HepG2 (cell line): ENCODE measurements around the gene CDK14. TPM values are rescaled to one million over a fixed set of nuclear protein-coding genes. Genes with fewer than 3 reads are reported as not detected.

Source experiments
- ATAC-seq: fragments of 200-7000 bp; cut with Tn5 transposase; 3 replicates; pipeline ENCODE4 v1.9.1; 2020; ENCODE audit warnings: mild to moderate bottlenecking, moderate library complexity
- BruUV-seq: library from RNA; stranded (reverse); fragments of 400-500 nt; replicated peaks from 2 replicates; lab custom pipeline; 2021; lab: Mats Ljungman, UMichigan
- CTCF ChIA-PET: fragments of 300-600 bp; formaldehyde crosslinking; extraction: SDS; loops from one replicate; lab custom pipeline; 2021; ENCODE audit warnings: low total read pairs, inconsistent platforms, low intra/inter-chr PET ratio; lab: Yijun Ruan, JAX
- POLR2A ChIA-PET: fragments of 350-600 bp; sonication (Branson Sonifier 250); formaldehyde crosslinking; loops from one replicate; lab custom pipeline; 2020; ENCODE audit warnings: antibody characterized with exemption, inconsistent platforms; lab: Yijun Ruan, JAX
- DNase-seq: peaks from one replicate; pipeline ENCODE4 v3.0.0-alpha.2; 2015; ENCODE audit warnings: low spot score
- FAIRE-seq: peaks from 3 replicates; lab custom pipeline; 2011; peaks lifted over from hg19 to GRCh38; lab: Jason Lieb, UNC
- H2AFZ ChIP-seq: one replicate; pipeline ENCODE4 v1.6.1; 2011; ENCODE audit warnings: low read length, inconsistent platforms
- H3K27ac ChIP-seq: fragments of 300-600 bp; 3 replicates; pipeline ENCODE4 v1.8.0; 2011; ENCODE audit warnings: mixed run types, mild to moderate bottlenecking, mixed read lengths, low read length, inconsistent platforms; ENCODE audit not compliant: insufficient read depth; ENCODE audit errors: extremely low read length
- H3K27me3 ChIP-seq, 2 experiments: fragments of 200-600 bp in 1 of 2; 2 replicates in 1 of 2; 3 replicates in 1 of 2; pipeline versions ENCODE4 v1.6.0 to v1.8.0; 2011; ENCODE audit warnings: low read length in 2 of 2, mild to moderate bottlenecking in 2 of 2, moderate library complexity in 2 of 2, inconsistent platforms in 1 of 2; ENCODE audit not compliant: insufficient read depth in 2 of 2, control insufficient read depth in 1 of 2
- H3K36me3 ChIP-seq, 2 experiments: fragments of 200-600 bp in 1 of 2; replicated peaks in 1 of 2; 2 replicates in 1 of 2; 3 replicates in 1 of 2; pipeline versions ENCODE4 v1.5.1 to v1.8.0; 2011; ENCODE audit warnings: low read length in 2 of 2, inconsistent platforms in 1 of 2; ENCODE audit not compliant: insufficient read depth in 2 of 2, control insufficient read depth in 1 of 2
- H3K4me1 ChIP-seq: 2 replicates; pipeline ENCODE4 v1.5.1; 2012; ENCODE audit warnings: low read length, inconsistent platforms; ENCODE audit not compliant: insufficient read depth
- H3K4me2 ChIP-seq: 2 replicates; pipeline ENCODE4 v1.6.0; 2011; ENCODE audit warnings: low read depth, low read length, inconsistent platforms
- H3K4me3 ChIP-seq, 3 experiments: fragments of 200-600 bp in 1 of 3; sonication (generic), shearing (Covaris generic) in 1 of 3; replicated peaks in 1 of 3; 2 replicates each; pipeline ENCODE4 v1.5.1; 2011 to 2016; ENCODE audit warnings: low read length in 3 of 3, inconsistent platforms in 2 of 3, low read depth in 2 of 3, mild to moderate bottlenecking in 2 of 3, control low read depth in 1 of 3, mixed read lengths in 1 of 3; ENCODE audit not compliant: insufficient read depth in 1 of 3
- H3K79me2 ChIP-seq: one replicate; pipeline ENCODE4 v1.6.1; 2011; ENCODE audit warnings: low read length, inconsistent platforms; ENCODE audit not compliant: insufficient read depth
- H3K9ac ChIP-seq: 2 replicates; pipeline ENCODE4 v1.6.0; 2011; ENCODE audit warnings: mild to moderate bottlenecking, low read depth, low read length, inconsistent platforms; ENCODE audit not compliant: insufficient read depth
- H3K9me3 ChIP-seq: 2 replicates; pipeline ENCODE4 v1.5.1; 2012; ENCODE audit warnings: mild to moderate bottlenecking, low read length
- H4K20me1 ChIP-seq: 2 replicates; pipeline ENCODE4 v1.6.0; 2011; ENCODE audit warnings: inconsistent platforms, mild to moderate bottlenecking, low read length, moderate library complexity; ENCODE audit not compliant: insufficient read depth
- ATF7-NPFF ChIP-seq: sonication (generic); formaldehyde crosslinking; IDR thresholded peaks from 2 replicates; pipeline ENCODE4 v1.8.1; 2023; ENCODE audit warnings: mild to moderate bottlenecking, low read depth, missing genetic modification reagents, moderate library complexity
- CCAR2 ChIP-seq: fragments of 200-400 bp; formaldehyde crosslinking; optimal IDR thresholded peaks from 2 replicates; pipeline ENCODE3; 2018; ENCODE audit warnings: low read depth, mild to moderate bottlenecking, low read length, moderate library complexity
- HHEX ChIP-seq: IDR thresholded peaks from 2 replicates; pipeline ENCODE4 v1.6.1; 2016; ENCODE audit warnings: control low read depth
- HOXA7 ChIP-seq: sonication (generic); formaldehyde crosslinking; IDR thresholded peaks from 2 replicates; pipeline ENCODE4 v1.8.1; 2022; ENCODE audit warnings: mild to moderate bottlenecking, missing genetic modification reagents, moderate library complexity
- KLF13 ChIP-seq: sonication (generic); formaldehyde crosslinking; IDR thresholded peaks from 2 replicates; pipeline ENCODE4 v1.4.0; 2020; ENCODE audit warnings: mild to moderate bottlenecking, missing genetic modification reagents
- NCOA5 ChIP-seq: sonication (generic); formaldehyde crosslinking; IDR thresholded peaks from 2 replicates; pipeline ENCODE4 v1.4.0; 2020; ENCODE audit warnings: missing genetic modification reagents
- NFIC ChIP-seq: IDR thresholded peaks from 2 replicates; pipeline ENCODE4 v1.6.1; 2012; ENCODE audit warnings: mild to moderate bottlenecking, low read length, inconsistent platforms
- RXRB ChIP-seq: IDR thresholded peaks from 2 replicates; pipeline ENCODE4 v1.6.1; 2016; ENCODE audit warnings: borderline replicate concordance, missing genetic modification reagents, missing compliant biosample characterization
- ZIK1 ChIP-seq: sonication (generic); formaldehyde crosslinking; IDR thresholded peaks from 2 replicates; pipeline ENCODE4 v1.5.0; 2020; ENCODE audit warnings: mild to moderate bottlenecking, low read depth, missing genetic modification reagents, borderline replicate concordance
- ZNF3 ChIP-seq: IDR thresholded peaks from 2 replicates; pipeline ENCODE4 v1.7.0; 2017; ENCODE audit warnings: inconsistent platforms
- ZNF317 ChIP-seq: sonication (generic); formaldehyde crosslinking; IDR thresholded peaks from 2 replicates; pipeline ENCODE4 v1.5.0; 2020; ENCODE audit warnings: mild to moderate bottlenecking, missing genetic modification reagents
- ZNF598 ChIP-seq: sonication (generic); formaldehyde crosslinking; IDR thresholded peaks from 2 replicates; pipeline ENCODE4 v1.5.1; 2020; ENCODE audit warnings: mild to moderate bottlenecking, missing genetic modification reagents, borderline replicate concordance
- ZNF891 ChIP-seq: sonication (generic); formaldehyde crosslinking; IDR thresholded peaks from 2 replicates; pipeline ENCODE4 v1.5.0; 2020; ENCODE audit warnings: mild to moderate bottlenecking, missing genetic modification reagents
- ZSCAN25 ChIP-seq: sonication (generic); formaldehyde crosslinking; IDR thresholded peaks from 2 replicates; pipeline ENCODE4 v1.8.0; 2022; ENCODE audit warnings: mild to moderate bottlenecking, missing genetic modification reagents
- WGBS: methylation state at CpG from one replicate; pipeline ENCODE4 v1.1.6; 2017; ENCODE audit warnings: low lambda C conversion rate; 5-methylcytosine and 5-hydroxymethylcytosine counted together
- in situ Hi-C: cut with HindIII; loops from 2 replicates; pipeline ENCODE4 v1.10.0; 2017; ENCODE audit warnings: low pct_unique_long_range_greater_than_20kb; ENCODE audit not compliant: extremely low pct_ligation_motif_present
- intact Hi-C: fragments of 100-400 bp; cut with micrococcal nuclease; formaldehyde crosslinking; loops from one replicate; pipeline ENCODE4 v1.10.0; 2022; ENCODE audit not compliant: unreplicated experiment
- polyA plus RNA-seq, 8 experiments: library from polyadenylated mRNA; depleted of rRNA in 3 of 8; stranded (reverse) in 7 of 8; unstranded in 1 of 8; fragments of >200 nt; fragmentation: Illumina TruSeq in 4 of 8; extraction: Trizol in 4 of 8; gene quantifications; 2 replicates each; pipeline versions ENCODE4 v1.2.1 to v1.2.3, GENCODE V29; 2011 to 2016; ENCODE audit warnings: low read depth in 4 of 8, missing spikeins in 1 of 8, mixed read lengths in 1 of 8; ENCODE audit not compliant: insufficient read depth in 1 of 8
- total RNA-seq, 5 experiments: library from RNA; depleted of rRNA; stranded (reverse); fragments of >200 nt; fragmentation: Illumina TruSeq; extraction: Trizol; gene quantifications; 2 replicates each; pipeline ENCODE4 v1.2.3, GENCODE V29; 2016; ENCODE audit warnings: low read depth in 1 of 5
- TF ChIP-seq, protein P1 (sequence below): sonication (generic); formaldehyde crosslinking; IDR thresholded peaks from 2 replicates; pipeline ENCODE4 v1.4.0; 2020; ENCODE audit warnings: missing genetic modification reagents
- TF ChIP-seq, protein P2 (sequence below): sonication (generic); formaldehyde crosslinking; IDR thresholded peaks from 2 replicates; pipeline ENCODE4 v1.8.0; 2023; ENCODE audit warnings: mild to moderate bottlenecking, missing genetic modification reagents
- TF ChIP-seq, protein P3 (sequence below): sonication (generic); formaldehyde crosslinking; IDR thresholded peaks from 2 replicates; pipeline ENCODE4 v1.4.0; 2020; ENCODE audit warnings: missing genetic modification reagents, mild to moderate bottlenecking, borderline replicate concordance
- TF ChIP-seq, protein P4 (sequence below): IDR thresholded peaks from 2 replicates; pipeline ENCODE4 v1.6.1; 2012; ENCODE audit warnings: low read depth, low read length, improper control_type of control experiment

Gene CDK14
- total and polyA plus RNA-seq, 2 of the 13 experiments (the other 11 are each of a cell fraction or from before 2014, with no cell fraction given): 0.26 to 0.71 TPM

DNA sequence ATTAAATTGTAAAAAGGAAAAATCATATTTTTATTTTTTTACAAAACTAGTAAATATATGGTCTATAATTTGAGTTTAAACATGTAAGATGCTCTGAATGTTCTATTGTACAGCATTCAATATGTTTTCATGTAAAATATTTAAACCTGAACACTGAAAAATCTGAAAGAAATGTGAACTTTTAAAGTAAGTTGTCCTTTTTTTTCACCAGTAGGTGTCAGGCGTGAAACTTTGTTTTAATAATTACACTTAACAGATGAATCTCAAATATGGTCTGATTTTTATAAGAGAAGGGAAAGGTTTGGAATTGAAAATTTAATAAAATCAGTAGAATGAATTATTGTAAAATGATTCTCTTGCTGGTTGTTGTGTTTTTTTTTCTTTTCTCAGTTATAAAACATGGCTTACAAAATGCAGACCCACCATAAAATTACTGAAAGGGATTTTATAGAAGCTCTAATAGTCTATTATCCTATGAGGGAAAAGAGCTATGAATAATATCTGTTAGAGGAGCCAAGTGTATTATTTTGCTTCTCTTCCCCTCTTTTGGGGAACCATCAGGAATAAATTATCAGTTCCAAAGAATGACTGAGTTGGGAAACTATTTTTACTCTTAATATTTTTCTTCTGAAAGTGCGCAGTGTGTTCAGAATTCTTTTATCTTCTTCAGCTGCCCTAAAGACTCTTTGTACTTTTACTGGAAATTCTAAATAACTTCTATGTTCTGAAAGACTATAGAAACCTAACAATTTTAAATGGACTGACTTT lies 450.4 kb downstream of the CDK14 start (continued):
- TF ChIP-seq ZSCAN25 (CRISPR knock-in tag) (no peak), ZNF317 (CRISPR knock-in tag) (no peak), RXRB (CRISPR knock-in tag) (no peak), NCOA5 (CRISPR knock-in tag) (no peak), ZNF3 (CRISPR knock-in tag) (no peak), KLF13 (CRISPR knock-in tag) (no peak), CCAR2 (no peak), ZNF598 (CRISPR knock-in tag) (no peak)
- TF ChIP-seq, protein P1, sequence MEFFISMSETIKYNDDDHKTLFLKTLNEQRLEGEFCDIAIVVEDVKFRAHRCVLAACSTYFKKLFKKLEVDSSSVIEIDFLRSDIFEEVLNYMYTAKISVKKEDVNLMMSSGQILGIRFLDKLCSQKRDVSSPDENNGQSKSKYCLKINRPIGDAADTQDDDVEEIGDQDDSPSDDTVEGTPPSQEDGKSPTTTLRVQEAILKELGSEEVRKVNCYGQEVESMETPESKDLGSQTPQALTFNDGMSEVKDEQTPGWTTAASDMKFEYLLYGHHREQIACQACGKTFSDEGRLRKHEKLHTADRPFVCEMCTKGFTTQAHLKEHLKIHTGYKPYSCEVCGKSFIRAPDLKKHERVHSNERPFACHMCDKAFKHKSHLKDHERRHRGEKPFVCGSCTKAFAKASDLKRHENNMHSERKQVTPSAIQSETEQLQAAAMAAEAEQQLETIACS (CRISPR knock-in tag): no peak

DNA sequence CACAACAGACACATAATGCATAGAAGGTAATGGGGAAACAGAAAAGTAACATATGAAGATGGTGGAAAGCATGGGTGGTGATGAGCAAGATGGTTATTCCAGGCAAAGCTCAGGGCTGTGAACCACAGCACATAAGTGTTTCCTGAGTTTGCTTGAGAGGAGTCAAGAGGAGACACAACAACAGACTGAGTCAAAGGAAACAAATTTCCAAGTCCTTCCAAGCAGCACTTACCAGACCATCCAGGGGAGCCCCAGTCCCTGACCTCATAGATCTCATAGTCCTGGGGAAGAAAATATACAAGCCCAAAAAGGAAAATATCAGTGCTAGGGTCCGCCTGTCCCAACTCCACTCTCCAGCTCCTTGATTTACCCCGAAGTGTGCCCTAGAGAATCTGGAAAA lies 451.5 kb downstream of the CDK14 start:
- Histone ChIP-seq H3K27ac (no peak overlapping the region), H3K4me2 (no peak overlapping the region), H3K4me1 (no peaks in the 10 kb centered on the region), H3K36me3 (no peaks in the 10 kb centered on the region), H4K20me1 (no peaks in the 10 kb centered on the region), H3K79me2 (no peaks in the 10 kb centered on the region), H2AFZ (no peak overlapping the region), H3K4me3 (no peak overlapping the region), H3K9ac (no peak overlapping the region), H3K27me3 (no peaks in the 10 kb centered on the region), H3K9me3 (no peaks in the 10 kb centered on the region)
- 0% methylated on average over 2 of the region's 2 CpGs for WGBS
- FAIRE-seq: no peak
- no TSS peak for BruUV-seq
- ChIA-PET POLR2A (no interaction called here), CTCF (no interaction called here)
- no peak for ATAC-seq
- DNase-seq: no peak
- intact Hi-C loops: no loop called here
- in situ Hi-C loops: no loop called here
- TF ChIP-seq HHEX (CRISPR knock-in tag) (no peak), ZIK1 (no peak), ATF7-NPFF (CRISPR knock-in tag) (no peak), HOXA7 (CRISPR knock-in tag) (no peak), NFIC (no peak), ZNF891 (no peak)
- TF ChIP-seq, protein P2, sequence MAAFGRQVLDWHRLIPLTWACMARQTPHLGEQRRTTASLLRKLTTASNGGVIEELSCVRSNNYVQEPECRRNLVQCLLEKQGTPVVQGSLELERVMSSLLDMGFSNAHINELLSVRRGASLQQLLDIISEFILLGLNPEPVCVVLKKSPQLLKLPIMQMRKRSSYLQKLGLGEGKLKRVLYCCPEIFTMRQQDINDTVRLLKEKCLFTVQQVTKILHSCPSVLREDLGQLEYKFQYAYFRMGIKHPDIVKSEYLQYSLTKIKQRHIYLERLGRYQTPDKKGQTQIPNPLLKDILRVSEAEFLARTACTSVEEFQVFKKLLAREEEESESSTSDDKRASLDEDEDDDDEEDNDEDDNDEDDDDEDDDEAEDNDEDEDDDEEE (CRISPR knock-in tag): no peak
- TF ChIP-seq, protein P3, sequence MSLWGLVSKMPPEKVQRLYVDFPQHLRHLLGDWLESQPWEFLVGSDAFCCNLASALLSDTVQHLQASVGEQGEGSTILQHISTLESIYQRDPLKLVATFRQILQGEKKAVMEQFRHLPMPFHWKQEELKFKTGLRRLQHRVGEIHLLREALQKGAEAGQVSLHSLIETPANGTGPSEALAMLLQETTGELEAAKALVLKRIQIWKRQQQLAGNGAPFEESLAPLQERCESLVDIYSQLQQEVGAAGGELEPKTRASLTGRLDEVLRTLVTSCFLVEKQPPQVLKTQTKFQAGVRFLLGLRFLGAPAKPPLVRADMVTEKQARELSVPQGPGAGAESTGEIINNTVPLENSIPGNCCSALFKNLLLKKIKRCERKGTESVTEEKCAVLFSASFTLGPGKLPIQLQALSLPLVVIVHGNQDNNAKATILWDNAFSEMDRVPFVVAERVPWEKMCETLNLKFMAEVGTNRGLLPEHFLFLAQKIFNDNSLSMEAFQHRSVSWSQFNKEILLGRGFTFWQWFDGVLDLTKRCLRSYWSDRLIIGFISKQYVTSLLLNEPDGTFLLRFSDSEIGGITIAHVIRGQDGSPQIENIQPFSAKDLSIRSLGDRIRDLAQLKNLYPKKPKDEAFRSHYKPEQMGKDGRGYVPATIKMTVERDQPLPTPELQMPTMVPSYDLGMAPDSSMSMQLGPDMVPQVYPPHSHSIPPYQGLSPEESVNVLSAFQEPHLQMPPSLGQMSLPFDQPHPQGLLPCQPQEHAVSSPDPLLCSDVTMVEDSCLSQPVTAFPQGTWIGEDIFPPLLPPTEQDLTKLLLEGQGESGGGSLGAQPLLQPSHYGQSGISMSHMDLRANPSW: no peak
- TF ChIP-seq, protein P4, sequence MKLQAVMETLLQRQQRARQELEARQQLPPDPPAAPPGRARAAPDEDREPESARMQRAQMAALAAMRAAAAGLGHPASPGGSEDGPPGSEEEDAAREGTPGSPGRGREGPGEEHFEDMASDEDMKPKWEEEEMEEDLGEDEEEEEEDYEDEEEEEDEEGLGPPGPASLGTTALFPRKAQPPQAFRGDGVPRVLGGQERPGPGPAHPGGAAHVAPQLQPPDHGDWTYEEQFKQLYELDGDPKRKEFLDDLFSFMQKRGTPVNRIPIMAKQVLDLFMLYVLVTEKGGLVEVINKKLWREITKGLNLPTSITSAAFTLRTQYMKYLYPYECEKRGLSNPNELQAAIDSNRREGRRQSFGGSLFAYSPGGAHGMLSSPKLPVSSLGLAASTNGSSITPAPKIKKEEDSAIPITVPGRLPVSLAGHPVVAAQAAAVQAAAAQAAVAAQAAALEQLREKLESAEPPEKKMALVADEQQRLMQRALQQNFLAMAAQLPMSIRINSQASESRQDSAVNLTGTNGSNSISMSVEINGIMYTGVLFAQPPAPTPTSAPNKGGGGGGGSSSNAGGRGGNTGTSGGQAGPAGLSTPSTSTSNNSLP: no peak
